WTC11 (cell line): ENCODE measurements around the gene VCP. TPM values are rescaled to one million over a fixed set of nuclear protein-coding genes. Genes with fewer than 3 reads are reported as not detected.
"Not testable (repeated sequence)": the region's sequence is repeated elsewhere in the genome, so short reads cannot be mapped to it uniquely, and the experiment has no call there.

ENCODE experiments used
- ATAC-seq: fragments of 200-7000 bp; cut with Tn5 transposase; 2 replicates; pipeline ENCODE4 v1.10.0; 2021; ENCODE audit warnings: mild to moderate bottlenecking, moderate library complexity
- CTCF ChIA-PET: fragments of 300-600 bp; sonication (Branson Sonifier 250); formaldehyde crosslinking; loops from one replicate; lab custom pipeline; 2021; ENCODE audit warnings: antibody characterized with exemption; lab: Charles Lee
- POLR2A ChIA-PET: fragments of 350-600 bp; sonication (Branson Sonifier 250); formaldehyde crosslinking; loops from one replicate; lab custom pipeline; 2021; ENCODE audit warnings: antibody characterized with exemption; lab: Charles Lee
- DNase-seq: peaks from one replicate; pipeline ENCODE4 v3.0.0; 2021; ENCODE audit warnings: low spot score
- H3K27ac Mint-ChIP-seq: 2 replicates; pipeline ENCODE4 v1.8.0; 2021; ENCODE audit warnings: mixed read lengths
- H3K27me3 Mint-ChIP-seq: 2 replicates; pipeline ENCODE4 v1.8.0; 2021; ENCODE audit warnings: low read depth, mild to moderate bottlenecking, moderate library complexity, mixed read lengths
- H3K36me3 Mint-ChIP-seq: 2 replicates; pipeline ENCODE4 v1.8.0; 2021; ENCODE audit warnings: mixed read lengths
- H3K4me1 Mint-ChIP-seq: 2 replicates; pipeline ENCODE4 v1.8.0; 2022; ENCODE audit warnings: mixed read lengths
- H3K4me3 Mint-ChIP-seq: 2 replicates; pipeline ENCODE4 v1.8.0; 2021; ENCODE audit warnings: mild to moderate bottlenecking, moderate library complexity, mixed read lengths
- H3K9me3 Mint-ChIP-seq: 2 replicates; pipeline ENCODE4 v1.8.0; 2021; ENCODE audit warnings: mixed read lengths
- E2F5 ChIP-seq: sonication (generic); formaldehyde crosslinking; IDR thresholded peaks from 2 replicates; pipeline ENCODE4 v1.8.1; 2022; ENCODE audit warnings: mild to moderate bottlenecking, moderate library complexity, missing genetic modification reagents
- ERG ChIP-seq: fragments of 250-450 bp; sonication (Bioruptor Pico); IDR thresholded peaks from 2 replicates; pipeline ENCODE4 v1.8.0; 2021; ENCODE audit warnings: mild to moderate bottlenecking
- GABPB1 ChIP-seq: sonication (generic); formaldehyde crosslinking; IDR thresholded peaks from 2 replicates; pipeline ENCODE4 v1.8.1; 2023; ENCODE audit warnings: mild to moderate bottlenecking, missing genetic modification reagents
- PRRX2 ChIP-seq: fragments of 250-450 bp; sonication (Bioruptor Pico); IDR thresholded peaks from 2 replicates; pipeline ENCODE4 v1.8.0; 2021; ENCODE audit warnings: mild to moderate bottlenecking
- ZNF232 ChIP-seq: sonication (generic); formaldehyde crosslinking; IDR thresholded peaks from 2 replicates; pipeline ENCODE4 v1.8.0; 2022; ENCODE audit warnings: mild to moderate bottlenecking, missing genetic modification reagents
- ZNF317 ChIP-seq: sonication (generic); formaldehyde crosslinking; IDR thresholded peaks from 2 replicates; pipeline ENCODE4 v1.8.1; 2023; ENCODE audit warnings: low read depth, mild to moderate bottlenecking, moderate library complexity, missing genetic modification reagents, borderline replicate concordance
- total RNA-seq: library from RNA; stranded (reverse); gene quantifications from 3 replicates; pipeline ENCODE4 v1.2.3, GENCODE V29; 2021
- TF ChIP-seq, protein P1 (sequence below): sonication (generic); formaldehyde crosslinking; IDR thresholded peaks from 2 replicates; pipeline ENCODE4 v1.8.1; 2022; ENCODE audit warnings: low read depth, mild to moderate bottlenecking, moderate library complexity, missing genetic modification reagents, borderline replicate concordance
- TF ChIP-seq, protein P2 (sequence below): sonication (generic); formaldehyde crosslinking; conservative IDR thresholded peaks from 2 replicates; pipeline ENCODE4 v1.8.1; 2023; ENCODE audit warnings: mild to moderate bottlenecking, low read depth, missing genetic modification reagents, moderate library complexity
- TF ChIP-seq, protein P3 (sequence below): sonication (generic); formaldehyde crosslinking; IDR thresholded peaks from 2 replicates; pipeline ENCODE4 v1.8.0; 2022; ENCODE audit warnings: mild to moderate bottlenecking, missing genetic modification reagents

The VCP gene
- total RNA-seq, 1 experiment from 2014 or later = 386 TPM

DNA sequence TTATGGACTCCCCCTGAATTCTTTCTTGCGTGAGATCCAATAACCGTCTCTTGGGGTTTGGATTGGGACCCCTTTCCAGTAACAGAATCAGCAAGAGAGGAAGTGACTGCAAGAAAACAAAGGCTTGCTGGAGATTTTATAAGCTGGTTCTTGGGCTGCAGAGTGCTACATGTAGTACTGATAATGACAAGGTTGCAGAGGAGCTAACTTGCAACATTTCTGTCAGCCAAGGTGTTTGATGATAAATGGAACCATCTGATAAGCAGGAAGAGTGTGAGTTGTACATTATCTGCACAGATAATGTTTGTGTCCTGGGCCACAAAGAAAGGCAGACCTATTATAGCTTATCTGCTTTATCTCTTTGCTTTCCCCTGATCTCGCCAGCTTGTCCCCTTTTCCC, 45.8 kb downstream of the VCP start (continued):
- TF ChIP-seq, protein P1, sequence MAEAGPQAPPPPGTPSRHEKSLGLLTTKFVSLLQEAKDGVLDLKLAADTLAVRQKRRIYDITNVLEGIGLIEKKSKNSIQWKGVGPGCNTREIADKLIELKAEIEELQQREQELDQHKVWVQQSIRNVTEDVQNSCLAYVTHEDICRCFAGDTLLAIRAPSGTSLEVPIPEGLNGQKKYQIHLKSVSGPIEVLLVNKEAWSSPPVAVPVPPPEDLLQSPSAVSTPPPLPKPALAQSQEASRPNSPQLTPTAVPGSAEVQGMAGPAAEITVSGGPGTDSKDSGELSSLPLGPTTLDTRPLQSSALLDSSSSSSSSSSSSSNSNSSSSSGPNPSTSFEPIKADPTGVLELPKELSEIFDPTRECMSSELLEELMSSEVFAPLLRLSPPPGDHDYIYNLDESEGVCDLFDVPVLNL = no peak
- TF ChIP-seq, protein P2, sequence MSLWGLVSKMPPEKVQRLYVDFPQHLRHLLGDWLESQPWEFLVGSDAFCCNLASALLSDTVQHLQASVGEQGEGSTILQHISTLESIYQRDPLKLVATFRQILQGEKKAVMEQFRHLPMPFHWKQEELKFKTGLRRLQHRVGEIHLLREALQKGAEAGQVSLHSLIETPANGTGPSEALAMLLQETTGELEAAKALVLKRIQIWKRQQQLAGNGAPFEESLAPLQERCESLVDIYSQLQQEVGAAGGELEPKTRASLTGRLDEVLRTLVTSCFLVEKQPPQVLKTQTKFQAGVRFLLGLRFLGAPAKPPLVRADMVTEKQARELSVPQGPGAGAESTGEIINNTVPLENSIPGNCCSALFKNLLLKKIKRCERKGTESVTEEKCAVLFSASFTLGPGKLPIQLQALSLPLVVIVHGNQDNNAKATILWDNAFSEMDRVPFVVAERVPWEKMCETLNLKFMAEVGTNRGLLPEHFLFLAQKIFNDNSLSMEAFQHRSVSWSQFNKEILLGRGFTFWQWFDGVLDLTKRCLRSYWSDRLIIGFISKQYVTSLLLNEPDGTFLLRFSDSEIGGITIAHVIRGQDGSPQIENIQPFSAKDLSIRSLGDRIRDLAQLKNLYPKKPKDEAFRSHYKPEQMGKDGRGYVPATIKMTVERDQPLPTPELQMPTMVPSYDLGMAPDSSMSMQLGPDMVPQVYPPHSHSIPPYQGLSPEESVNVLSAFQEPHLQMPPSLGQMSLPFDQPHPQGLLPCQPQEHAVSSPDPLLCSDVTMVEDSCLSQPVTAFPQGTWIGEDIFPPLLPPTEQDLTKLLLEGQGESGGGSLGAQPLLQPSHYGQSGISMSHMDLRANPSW (CRISPR knock-in tag) = no peak
- TF ChIP-seq, protein P3, sequence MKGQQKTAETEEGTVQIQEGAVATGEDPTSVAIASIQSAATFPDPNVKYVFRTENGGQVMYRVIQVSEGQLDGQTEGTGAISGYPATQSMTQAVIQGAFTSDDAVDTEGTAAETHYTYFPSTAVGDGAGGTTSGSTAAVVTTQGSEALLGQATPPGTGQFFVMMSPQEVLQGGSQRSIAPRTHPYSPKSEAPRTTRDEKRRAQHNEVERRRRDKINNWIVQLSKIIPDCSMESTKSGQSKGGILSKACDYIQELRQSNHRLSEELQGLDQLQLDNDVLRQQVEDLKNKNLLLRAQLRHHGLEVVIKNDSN (CRISPR knock-in tag) = no peak
- no peak for TF ChIP-seq ERG (CRISPR knock-in tag)

- H3K4me3 Mint-ChIP-seq, H3K27ac Mint-ChIP-seq: not testable (repeated sequence)
Observed at GRCh38 chr9:35023443-35023842, 49.0 kb downstream of the VCP start.

GRCh38 chr9:35014517-35014916, 57.9 kb downstream of the VCP start:
- ATAC-seq (no peak), DNase-seq (no peak)
- Mint-ChIP-seq H3K9me3 (peaks cover 70% of the 10 kb centered on the region), H3K4me3 (no peak overlapping the region), H3K27me3 (peaks cover 20% of the 10 kb centered on the region), H3K36me3 (peaks cover 74% of the 10 kb centered on the region), H3K4me1 (peaks cover 10% of the 10 kb centered on the region), H3K27ac (no peak overlapping the region)
- ChIA-PET CTCF (interaction anchor here (1.6 kb wide), 1 partner anchor 85 kb away, joined by 4 read pairs; no protein-coding TSS in a partner anchor), POLR2A (no interaction called here)
- no peak for TF ChIP-seq ERG (CRISPR knock-in tag)
- TF ChIP-seq, protein P2 (CRISPR knock-in tag) = no peak
- no peak for TF ChIP-seq ZNF232 (CRISPR knock-in tag)
- TF ChIP-seq PRRX2 (CRISPR knock-in tag) = no peak
- TF ChIP-seq GABPB1 = no peak

More at GRCh38 chr9:35023443-35023842, 49.0 kb downstream of the VCP start:
- Mint-ChIP-seq H3K9me3 (peaks cover 70% of the 10 kb centered on the region), H3K36me3 (peaks cover 76% of the 10 kb centered on the region), H3K27me3 (peaks cover 16% of the 10 kb centered on the region), H3K4me1 (peaks cover 37% of the 10 kb centered on the region)
- ATAC-seq, POLR2A ChIA-PET, DNase-seq, CTCF ChIA-PET: not testable (repeated sequence)

DNA sequence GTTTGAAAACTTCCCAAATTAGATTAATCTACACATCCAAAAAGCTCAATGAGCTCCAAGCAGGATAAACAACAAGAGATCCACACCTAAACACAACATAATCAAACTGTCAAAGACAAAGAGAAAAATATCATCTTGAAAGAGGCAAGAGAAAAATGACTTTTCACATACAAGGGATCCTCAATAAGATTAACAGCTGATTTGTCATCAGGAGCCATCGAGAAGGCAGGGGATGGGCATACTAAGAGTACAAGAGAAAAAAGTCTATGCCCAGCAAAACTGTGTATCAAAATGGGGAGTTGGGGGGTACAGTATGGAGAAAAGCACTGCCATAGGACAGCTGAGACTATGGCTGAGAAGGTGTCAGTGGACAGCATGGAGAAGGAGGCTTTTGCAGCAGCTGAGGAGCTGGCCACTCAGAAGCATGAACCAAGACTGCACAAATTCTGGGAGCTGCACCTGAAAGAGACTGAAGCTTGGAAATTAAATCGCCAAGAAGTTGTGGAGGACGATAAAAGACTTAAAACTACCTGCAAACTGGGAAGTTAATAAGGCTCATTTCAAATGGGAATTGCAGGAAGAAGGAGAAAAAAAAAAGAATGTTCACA, 62.0 kb downstream of the VCP start:
- DNase-seq (no peak), ATAC-seq (no peak)
- Mint-ChIP-seq H3K27me3 (peaks cover 19% of the 10 kb centered on the region), H3K9me3 (peaks cover 56% of the 10 kb centered on the region), H3K36me3 (peaks cover 71% of the 10 kb centered on the region), H3K4me3 (no peak overlapping the region)
- peak; percentile 68; the same call in 1 of the 2 replicates for TF ChIP-seq ZNF317 (CRISPR knock-in tag)
- TF ChIP-seq E2F5 = no peak
- TF ChIP-seq, all 79 proteins: peak for 1
- Mint-ChIP-seq H3K27ac (no peak overlapping the region), H3K4me1 (peaks cover 12% of the 10 kb centered on the region)
- POLR2A ChIA-PET = interaction anchor here (1.6 kb wide), 1 partner anchor 40 kb away, joined by 3 read pairs; no protein-coding TSS in a partner anchor
- CTCF ChIA-PET = interaction anchor here (0.9 kb wide), 1 partner anchor 16 kb away, joined by 3 read pairs; no protein-coding TSS in a partner anchor
